ENCODE results near the gene CBLB. TPM values are rescaled to one million over a fixed set of nuclear protein-coding genes. Genes with fewer than 3 reads are reported as not detected.
A peak's percentile ranks its signal among the peaks of the same experiment; 100 is the strongest.

CBLB gene
- total RNA-seq, 1 experiment from 2014 or later, result 34.3 TPM

GRCh38 chr3:105869861-105870755 lies 1.3 kb upstream of the CBLB start:
- TF ChIP-seq CTCF (IDR thresholded peaks at IDR 0.05; ENCODE audit: insufficient read depth in 1 of 2, low read depth in 1 of 2, low read length in 1 of 2, severe bottlenecking in 1 of 2, unreplicated experiment in 1 of 2), result no peak
- no peaks in the 10 kb centered on the region for H3K4me1 Mint-ChIP-seq (ENCODE audit: low read depth, unreplicated experiment)
- Histone ChIP-seq H3K36me3 (ENCODE audit: control insufficient read depth, insufficient read depth, low read length) (no peaks in the 10 kb centered on the region), H3K9me3 (no peaks in the 10 kb centered on the region), H3K4me3 (ENCODE audit: low read depth, low read length) (peak overlapping the region; percentile 99), H3K4me1 (peaks cover 18% of the 10 kb centered on the region), H3K27me3 (replicated peaks; ENCODE audit: control insufficient read depth, insufficient read depth, low read length) (no peaks in the 10 kb centered on the region)
- peak overlapping the region; percentile 89 for H3K4me3 Mint-ChIP-seq (ENCODE audit: unreplicated experiment)
- peak in 1 of 2 experiments; percentile 1 for DNase-seq
- H3K36me3 Mint-ChIP-seq (ENCODE audit: insufficient read depth, unreplicated experiment), result peaks cover 16% of the 10 kb centered on the region
- no TSS peak for BruUV-seq (replicated peaks)
- POLR2A ChIA-PET, result no interaction called here
- CTCF ChIA-PET, result no interaction called here
- H3K27ac Mint-ChIP-seq (ENCODE audit: unreplicated experiment), result peak overlapping the region; percentile 94
- intact Hi-C loops (cut with micrococcal nuclease; ENCODE audit: unreplicated experiment), result loop anchor here (1.0 to 10.0 kb wide), 8 partner anchors 12 to 270 kb away; no protein-coding TSS in a partner anchor
- H3K27me3 Mint-ChIP-seq (ENCODE audit: insufficient read depth, unreplicated experiment), result no peaks in the 10 kb centered on the region
- H3K9me3 Mint-ChIP-seq (ENCODE audit: unreplicated experiment), result no peaks in the 10 kb centered on the region

- H3K36me3 Mint-ChIP-seq (ENCODE audit: insufficient read depth, unreplicated experiment), result peaks cover 16% of the 10 kb centered on the region
- intact Hi-C loops (cut with micrococcal nuclease; ENCODE audit: unreplicated experiment), result loop anchor here (1.0 to 10.0 kb wide), 8 partner anchors 13 to 271 kb away; no protein-coding TSS in a partner anchor
- Histone ChIP-seq H3K4me3 (ENCODE audit: low read depth, low read length) (peak overlapping the region; percentile 99), H3K36me3 (ENCODE audit: control insufficient read depth, insufficient read depth, low read length) (no peaks in the 10 kb centered on the region), H3K4me1 (peaks cover 18% of the 10 kb centered on the region), H3K27me3 (replicated peaks; ENCODE audit: control insufficient read depth, insufficient read depth, low read length) (no peaks in the 10 kb centered on the region), H3K9me3 (no peaks in the 10 kb centered on the region)
- peak overlapping the region; percentile 94 for H3K27ac Mint-ChIP-seq (ENCODE audit: unreplicated experiment)
- TSS peak; percentile 69 for BruUV-seq (replicated peaks)
- H3K4me1 Mint-ChIP-seq (ENCODE audit: low read depth, unreplicated experiment), result no peaks in the 10 kb centered on the region
- ChIA-PET CTCF (no interaction called here), POLR2A (interaction anchor here (1.1 kb wide), 1 partner anchor 14 kb away, joined by 3 read pairs; no protein-coding TSS in a partner anchor)
- TF ChIP-seq CTCF (IDR thresholded peaks at IDR 0.05; ENCODE audit: insufficient read depth in 1 of 2, low read depth in 1 of 2, low read length in 1 of 2, severe bottlenecking in 1 of 2, unreplicated experiment in 1 of 2), result no peak
- no peak for DNase-seq
- H3K9me3 Mint-ChIP-seq (ENCODE audit: unreplicated experiment), result no peaks in the 10 kb centered on the region
- H3K27me3 Mint-ChIP-seq (ENCODE audit: insufficient read depth, unreplicated experiment), result no peaks in the 10 kb centered on the region
- H3K4me3 Mint-ChIP-seq (ENCODE audit: unreplicated experiment), result peak overlapping the region; percentile 89
Measured at GRCh38 chr3:105869531-105869833, 670 bp upstream of the CBLB start.

GRCh38 chr3:105868431-105868741 lies 426 bp downstream of the CBLB start:
- Histone ChIP-seq H3K4me3 (ENCODE audit: low read depth, low read length) (peak overlapping the region; percentile 99), H3K36me3 (ENCODE audit: control insufficient read depth, insufficient read depth, low read length) (no peaks in the 10 kb centered on the region; the same call in 1 of the 2 replicates), H3K27me3 (replicated peaks; ENCODE audit: control insufficient read depth, insufficient read depth, low read length) (no peaks in the 10 kb centered on the region), H3K9me3 (no peaks in the 10 kb centered on the region), H3K4me1 (peaks cover 18% of the 10 kb centered on the region)
- BruUV-seq (replicated peaks), result no TSS peak
- intact Hi-C loops (cut with micrococcal nuclease; ENCODE audit: unreplicated experiment), result loop anchor here (2.0 to 10.0 kb wide), 4 partner anchors 28 to 256 kb away; no protein-coding TSS in a partner anchor
- Mint-ChIP-seq H3K27me3 (ENCODE audit: insufficient read depth, unreplicated experiment) (no peaks in the 10 kb centered on the region), H3K4me1 (ENCODE audit: low read depth, unreplicated experiment) (no peaks in the 10 kb centered on the region), H3K4me3 (ENCODE audit: unreplicated experiment) (peak overlapping the region; percentile 89), H3K36me3 (ENCODE audit: insufficient read depth, unreplicated experiment) (peaks cover 16% of the 10 kb centered on the region), H3K27ac (ENCODE audit: unreplicated experiment) (peak overlapping the region; percentile 94), H3K9me3 (ENCODE audit: unreplicated experiment) (no peaks in the 10 kb centered on the region)
- DNase-seq, result peak; percentile 56 to 69
- CTCF ChIA-PET, result no interaction called here
- POLR2A ChIA-PET, result interaction anchor here (0.6 to 0.7 kb wide), 2 partner anchors 413 to 944 kb away, joined by 5 read pairs; no protein-coding TSS in a partner anchor
- TF ChIP-seq CTCF (IDR thresholded peaks at IDR 0.05; ENCODE audit: insufficient read depth in 1 of 2, low read depth in 1 of 2, low read length in 1 of 2, severe bottlenecking in 1 of 2, unreplicated experiment in 1 of 2), result no peak

Measured in Caco-2 (cell line).